ENCODE data around the gene CWC27. TPM values are rescaled to one million over a fixed set of nuclear protein-coding genes. Genes with fewer than 3 reads are reported as not detected.
A peak's percentile ranks its signal among the peaks of the same experiment; 100 is the strongest.

The CWC27 gene
- polyA plus RNA-seq, 5 donors = 30.3 to 50.2 (median 39.5) TPM

DNA sequence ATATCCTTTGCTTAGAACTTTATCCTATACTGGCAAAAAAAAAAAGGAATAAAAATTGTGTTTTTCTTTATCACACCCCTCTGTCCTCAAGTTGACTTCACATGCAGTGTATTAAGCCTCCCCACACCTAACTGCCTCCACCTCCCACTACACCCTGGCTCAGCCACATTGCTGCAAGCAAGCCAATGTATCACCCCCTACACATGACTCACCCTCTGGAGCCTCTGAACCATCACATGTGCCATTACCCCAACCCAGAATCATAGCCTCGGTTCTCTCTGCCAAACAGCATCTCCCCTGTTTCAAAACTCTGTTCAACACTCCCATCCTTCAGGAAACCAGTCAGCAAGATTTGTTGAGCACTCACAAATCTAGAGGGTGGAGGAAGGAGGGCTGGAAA is 209.0 kb downstream of the CWC27 start:
- peak; percentile 28 to 42 for DNase-seq

DNA sequence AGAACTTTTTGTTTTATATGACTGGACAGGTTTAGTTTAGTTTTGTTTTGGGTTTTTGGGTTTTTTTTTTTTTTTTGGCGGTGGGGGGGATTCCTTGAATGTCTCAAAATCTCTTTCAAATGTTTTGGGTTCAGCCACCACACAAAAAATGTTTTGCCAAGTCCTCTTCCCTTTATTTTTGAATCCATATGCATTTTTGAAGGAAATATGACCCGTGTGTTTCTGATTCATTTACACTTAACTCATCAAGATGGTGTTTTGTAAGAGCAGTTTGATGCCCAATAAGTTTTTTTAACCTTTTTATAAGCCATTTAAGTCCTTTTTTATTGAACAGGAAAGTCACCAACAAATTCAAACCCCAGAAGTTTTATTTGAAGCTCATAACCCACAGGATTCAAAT is 209.8 kb downstream of the CWC27 start:
- DNase-seq = no peak

DNA sequence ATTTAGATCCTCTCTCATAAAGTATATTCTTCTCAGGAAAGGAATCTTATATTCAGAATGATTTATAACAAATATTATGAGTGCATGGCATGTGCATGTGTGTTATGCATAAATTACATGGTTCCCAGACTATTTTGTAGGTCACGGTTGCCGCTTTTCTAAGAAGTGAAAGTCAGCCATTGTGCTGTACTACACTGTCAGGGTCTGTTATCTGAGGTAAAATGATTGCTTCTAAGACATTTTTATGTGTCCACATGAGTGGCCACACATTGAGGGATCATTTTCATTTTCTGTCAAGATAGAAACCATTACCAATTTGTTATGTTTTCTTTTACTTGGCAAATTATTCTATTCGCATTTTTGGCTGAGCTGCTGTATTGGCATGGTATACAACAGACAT is 210.8 kb downstream of the CWC27 start:
- DNase-seq = no peak

DNA sequence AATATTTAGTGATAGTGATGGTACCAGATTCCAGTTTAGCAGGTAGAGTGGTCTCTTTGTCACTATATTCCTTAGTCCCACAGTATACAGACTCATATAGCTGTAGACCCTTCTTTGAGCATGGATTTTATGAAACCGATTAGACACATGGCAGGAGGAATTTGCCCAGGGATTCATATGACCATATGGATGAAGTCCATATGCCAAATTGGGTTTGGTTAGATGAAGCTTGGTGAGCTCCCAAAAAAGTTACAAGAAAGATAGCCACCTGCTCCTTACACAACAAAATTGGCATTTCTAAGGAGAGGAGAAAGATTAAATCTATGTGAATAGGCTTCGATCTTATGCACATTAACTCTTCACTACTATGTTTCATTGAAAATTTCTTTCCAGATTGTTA is 211.4 kb downstream of the CWC27 start:
- DNase-seq = no peak

DNA sequence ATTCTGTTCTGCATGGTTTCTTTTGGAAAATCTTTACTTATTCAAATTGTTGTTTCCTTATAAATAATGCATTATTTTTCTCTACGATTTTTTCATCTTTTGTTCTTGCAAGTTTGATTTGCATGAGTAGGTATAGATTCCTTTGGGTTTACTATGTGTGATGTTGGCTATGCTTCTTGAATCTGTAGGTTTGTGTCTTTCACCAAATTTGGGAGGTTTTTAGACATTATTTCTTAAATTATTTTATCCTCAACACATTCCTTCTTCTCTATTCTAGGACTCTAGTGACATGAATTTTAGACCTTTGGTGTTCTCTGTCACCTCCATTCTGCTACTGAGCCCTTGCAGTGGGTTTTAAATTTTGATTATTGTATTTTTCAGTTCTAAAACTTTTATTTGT is 219.0 kb downstream of the CWC27 start:
- DNase-seq = no peak

DNA sequence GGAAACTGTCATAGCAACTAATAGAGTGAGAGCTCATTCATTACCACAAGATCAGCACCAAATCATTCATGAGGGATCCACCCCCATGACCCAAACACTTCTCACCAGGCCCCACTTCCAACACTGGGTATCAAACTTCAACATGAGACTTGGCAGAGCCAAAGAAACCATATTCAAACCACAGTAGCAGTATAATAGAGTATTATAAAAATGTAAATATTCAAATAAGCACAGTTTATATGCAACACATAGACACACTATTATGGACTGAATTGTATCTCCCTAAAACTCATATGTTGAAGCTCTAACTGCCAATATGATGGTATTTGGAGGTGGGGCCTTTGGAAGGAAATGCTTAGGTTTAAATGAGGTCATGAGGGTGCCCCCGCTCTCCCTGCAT is 240.5 kb downstream of the CWC27 start:
- DNase-seq = no peak

DNA sequence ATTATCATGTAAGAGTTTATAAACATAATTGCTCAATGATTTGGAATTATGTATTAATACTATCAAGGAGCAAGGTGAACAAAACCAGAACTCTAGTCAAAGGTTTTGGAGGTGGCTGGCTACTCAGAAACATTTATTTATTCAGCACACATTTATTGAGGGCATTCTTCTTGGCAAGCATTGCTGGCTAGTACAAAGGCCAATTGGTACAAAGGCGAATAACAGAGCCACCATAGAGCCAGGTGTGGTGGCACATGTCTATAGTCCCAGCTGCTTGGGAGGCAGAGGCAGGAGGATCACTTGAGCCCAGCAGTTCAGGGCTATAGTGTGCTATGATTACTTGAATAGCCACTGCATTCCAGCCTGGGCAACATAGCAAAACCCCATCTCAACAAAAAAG is 242.1 kb downstream of the CWC27 start:
- DNase-seq = no peak

DNA sequence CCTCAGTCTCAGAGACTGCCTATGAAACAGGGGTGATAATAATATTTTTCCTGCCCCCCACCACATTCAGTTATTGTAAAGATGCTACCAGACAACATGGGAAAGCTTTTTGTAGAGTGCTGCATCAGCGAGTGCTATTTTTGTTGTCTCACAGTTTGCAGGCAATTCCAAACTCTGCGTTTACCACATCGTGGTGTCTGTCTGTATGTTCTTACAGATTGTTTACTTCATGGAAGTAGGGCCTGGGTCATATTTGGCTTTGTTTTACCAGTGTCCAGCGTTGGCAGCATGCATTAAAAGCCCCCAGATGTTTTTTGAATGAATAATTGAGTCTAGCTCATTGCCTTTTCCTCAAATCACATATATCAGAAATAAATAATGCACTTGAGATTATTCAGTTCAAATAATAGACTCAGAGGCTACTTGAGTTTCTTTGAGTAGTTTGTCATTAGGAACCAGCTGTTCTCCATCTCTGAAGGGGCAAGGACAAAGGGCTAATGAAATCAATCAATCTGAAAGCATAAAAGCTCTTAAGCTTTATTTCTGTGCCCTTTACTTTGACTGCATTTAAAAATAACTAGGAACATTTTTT is 243.7 kb downstream of the CWC27 start:
- peak; percentile 13 to 21 for DNase-seq

DNA sequence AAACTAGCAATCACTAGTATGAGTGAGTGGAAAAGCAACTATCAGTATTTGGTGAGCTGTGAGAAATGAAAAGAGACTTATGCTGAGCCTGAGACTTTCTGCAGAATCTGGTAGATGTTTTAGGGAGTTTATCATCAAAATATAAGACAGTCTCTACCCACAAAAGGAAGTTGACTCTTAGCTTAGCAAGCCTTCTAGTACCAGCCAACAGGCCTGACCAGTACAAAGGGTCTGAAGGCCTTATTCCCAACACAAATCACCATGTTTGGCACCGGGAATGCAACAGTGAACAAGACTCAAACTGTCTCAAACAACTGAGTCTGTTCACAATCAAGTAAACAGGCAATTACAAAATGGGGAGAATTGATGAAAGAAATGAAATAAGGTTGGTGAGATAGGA is 244.4 kb downstream of the CWC27 start:
- DNase-seq = no peak

DNA sequence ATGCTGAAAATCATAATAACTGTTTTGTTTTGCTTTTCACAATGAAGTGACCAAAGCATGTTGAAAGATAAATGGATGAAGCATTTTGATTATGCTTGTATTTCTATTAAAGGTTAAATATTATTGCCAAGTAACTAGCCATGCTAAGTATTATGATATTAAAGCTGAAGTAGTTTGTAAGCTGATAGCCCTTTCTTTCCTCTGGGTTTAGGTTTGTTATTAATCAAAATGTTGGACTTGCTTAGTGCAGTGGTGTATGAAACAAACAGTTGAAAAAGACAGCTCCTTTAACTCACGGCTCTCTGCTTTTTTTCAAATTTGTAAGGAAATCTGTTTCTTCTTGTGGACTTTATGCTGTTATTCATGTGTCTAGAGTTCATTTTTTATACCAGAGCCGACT is 246.0 kb downstream of the CWC27 start:
- DNase-seq = no peak

DNA sequence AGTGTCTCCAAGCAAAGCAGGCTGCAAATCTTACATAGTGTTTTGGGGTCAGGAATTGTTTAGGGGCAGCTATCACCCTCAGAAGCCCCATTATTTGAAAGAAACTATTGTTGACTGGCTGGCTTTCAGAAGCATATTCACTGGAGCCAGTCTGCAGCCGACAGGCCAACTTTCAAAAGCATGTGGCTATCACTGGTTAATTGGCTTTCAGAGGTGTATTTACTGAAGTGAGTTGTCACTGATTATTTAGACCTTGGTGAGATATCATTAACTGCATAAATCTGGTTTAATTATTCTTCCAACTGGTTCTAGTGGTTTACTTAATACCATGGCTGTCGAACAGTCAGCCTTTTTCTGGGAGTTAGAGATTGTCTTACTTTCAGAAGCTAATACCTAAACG is 247.0 kb downstream of the CWC27 start:
- no peak for DNase-seq

DNA sequence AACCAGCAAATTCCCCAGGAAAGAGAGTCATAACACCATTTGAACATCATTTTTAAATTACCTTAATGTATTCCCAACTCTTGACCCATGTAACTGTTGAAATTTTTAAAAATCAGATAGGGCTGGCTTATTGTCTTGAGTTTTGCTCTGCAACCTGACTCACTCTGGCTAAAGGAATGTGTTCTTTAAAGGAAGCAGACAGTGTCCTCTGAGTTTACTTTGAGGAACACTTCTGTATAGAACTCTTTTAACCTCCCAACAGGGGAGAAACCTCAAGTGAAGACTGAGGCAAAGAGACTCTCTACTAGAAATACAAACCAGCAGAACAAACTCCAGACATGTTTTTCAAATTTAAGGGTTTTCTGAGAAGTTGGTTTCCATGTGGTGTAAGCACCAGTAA is 248.9 kb downstream of the CWC27 start:
- no peak for DNase-seq

DNA sequence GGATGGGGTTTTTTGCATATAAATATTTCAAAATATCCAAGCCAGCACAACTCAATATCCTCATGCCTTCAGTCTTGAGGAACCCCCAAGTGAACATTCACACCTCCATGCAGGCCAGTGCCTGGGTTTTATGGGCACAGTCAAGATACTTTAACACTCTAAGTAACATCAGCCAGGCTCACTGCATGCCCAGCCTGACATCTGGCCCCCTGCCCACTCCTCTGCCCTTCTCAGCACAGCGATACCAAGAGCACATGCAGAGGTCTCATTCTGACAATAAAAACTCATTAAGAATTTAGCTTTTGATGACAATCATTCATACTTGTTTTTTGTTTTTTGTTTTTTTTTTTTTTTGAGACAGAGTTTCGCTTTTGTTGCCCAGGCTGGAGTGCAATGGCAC is 250.0 kb downstream of the CWC27 start:
- DNase-seq = no peak

DNA sequence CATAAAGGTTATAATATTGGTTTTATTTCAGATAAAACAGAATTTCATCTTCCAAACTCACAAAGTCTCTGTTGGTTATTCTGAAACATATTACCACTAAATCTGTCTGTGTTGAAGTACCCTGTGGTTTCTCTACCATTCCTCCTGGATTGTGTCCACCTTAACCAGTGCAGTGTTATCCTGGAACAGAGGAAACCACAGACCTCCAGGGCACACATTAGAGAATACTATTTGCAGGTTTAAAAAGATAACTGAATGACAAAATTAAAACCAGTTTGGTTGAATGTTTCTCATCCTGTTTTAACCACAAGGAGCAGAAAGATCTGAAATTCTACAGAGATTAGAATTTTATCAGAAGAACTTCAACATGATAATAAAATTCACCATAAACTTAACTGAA is 251.8 kb downstream of the CWC27 start:
- no peak for DNase-seq

DNA sequence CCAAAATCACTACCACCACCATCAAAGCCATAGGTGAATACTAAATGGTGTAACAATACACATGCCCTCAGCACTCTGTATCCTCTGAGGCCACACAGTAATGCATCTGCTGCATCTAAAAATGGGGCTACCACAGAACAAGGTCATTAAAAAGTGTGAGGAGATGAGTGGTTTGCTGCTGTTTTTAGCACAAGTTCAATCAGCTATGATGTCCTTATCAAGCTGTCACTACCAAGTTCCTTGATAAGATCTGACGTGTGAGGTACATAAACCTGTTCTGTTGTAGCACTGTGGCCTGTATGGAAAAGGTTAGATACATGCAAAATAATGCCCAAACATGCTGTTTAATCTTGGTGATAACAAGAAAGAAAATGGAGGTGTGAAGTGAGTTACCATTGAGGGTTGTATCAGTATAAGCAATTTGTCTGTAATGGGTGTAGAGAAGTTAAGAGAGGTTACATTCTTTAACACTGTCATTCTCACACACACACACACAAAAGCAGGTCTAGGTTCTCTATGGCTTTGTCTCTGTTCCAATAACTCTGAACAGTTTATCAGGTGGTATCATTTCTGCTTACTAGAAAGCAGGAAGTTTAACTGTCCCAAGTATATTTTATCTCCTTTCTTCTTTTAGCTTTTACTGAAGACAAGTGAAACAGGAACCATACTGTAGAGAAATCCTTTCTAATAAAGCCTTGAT is 252.9 kb downstream of the CWC27 start:
- no peak for DNase-seq

DNA sequence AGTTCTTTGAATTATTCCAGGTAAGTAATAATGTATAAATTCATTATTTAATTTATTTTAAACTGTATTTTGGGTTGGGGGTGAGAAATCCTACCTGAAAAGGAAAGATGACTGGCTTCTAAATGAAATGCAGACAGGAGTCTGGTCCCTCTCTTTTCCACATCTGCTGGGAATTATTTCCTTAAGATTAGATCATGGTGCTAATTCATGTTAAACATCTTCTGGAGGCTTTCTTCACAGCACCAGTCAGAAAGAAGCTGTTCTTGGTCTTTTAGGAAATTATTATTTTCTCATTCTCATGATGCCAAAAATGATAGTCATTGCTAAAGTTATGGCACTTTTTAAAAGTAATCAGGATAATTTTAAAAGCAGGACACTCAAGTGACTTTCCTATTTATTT is 254.2 kb downstream of the CWC27 start:
- no peak for DNase-seq

DNA sequence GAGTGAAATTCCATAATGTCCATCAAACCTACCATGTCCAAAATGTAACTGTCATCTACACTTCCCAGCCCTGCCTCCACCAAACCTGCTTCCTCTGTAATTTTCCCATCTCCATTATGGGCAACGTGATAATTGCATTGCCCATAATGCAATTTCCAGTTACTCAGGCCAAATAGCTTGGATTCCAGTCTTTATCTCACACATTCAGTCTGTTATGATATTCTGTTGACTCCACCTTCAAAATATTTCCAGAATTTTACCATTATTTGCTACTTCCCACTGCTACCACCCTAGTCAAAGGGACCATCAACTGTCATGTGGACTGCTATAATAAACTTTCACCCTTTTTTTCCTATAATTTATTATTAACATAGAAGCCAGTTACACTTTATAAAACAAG is 256.0 kb downstream of the CWC27 start:
- no peak for DNase-seq

DNA sequence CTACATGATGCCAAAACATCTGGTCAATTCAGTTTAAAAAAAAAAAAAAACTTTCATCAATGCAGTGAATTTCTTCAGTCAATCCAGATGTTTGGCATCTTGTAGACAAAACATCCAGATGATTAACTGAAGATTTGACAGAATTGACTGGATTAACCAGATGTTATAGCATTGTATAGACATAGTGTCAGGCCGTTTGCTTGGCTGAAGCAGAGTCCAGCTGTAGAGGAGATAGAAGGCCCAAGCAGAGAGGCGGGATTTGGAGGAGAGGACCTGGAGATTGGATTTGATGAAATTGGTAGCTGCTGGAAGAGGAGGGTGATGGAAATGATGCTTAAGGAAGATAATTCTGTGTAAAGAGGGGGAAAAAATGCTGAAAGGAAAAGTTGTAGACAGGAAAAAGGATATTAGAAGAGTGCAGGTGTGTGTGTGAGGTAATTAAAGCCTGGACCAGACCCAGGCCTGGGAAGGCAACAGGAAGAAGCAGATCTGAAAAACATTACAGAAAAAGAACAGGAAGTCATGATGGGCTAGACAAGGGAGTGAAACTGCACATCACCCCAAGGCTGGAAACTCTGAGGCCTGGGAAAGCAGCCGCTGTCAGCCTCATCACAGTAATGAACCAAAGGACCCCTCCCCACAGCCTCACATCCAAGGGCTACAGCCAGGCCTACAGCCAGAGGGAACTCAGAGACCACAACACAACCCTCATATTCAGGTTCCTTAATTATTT is 258.3 kb downstream of the CWC27 start:
- DNase-seq = no peak

DNA sequence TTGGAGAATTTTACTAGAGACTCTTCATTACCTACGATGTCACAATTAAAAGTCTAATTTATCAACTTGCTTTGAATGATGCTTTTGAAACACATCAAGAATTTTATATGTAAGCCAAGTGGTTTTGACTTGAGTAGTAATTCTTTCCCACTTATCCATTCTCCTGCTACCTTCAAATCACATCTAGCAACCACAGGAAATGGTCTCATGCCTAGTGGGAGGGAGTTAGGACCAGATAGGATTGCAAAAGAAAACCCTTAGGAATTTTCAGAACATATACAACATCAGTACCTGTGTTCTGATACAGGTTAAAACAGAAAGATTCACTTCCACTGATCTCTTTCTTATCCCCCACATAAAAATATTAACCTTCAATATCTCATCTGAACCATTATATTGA is 260.4 kb downstream of the CWC27 start:
- DNase-seq = no peak

DNA sequence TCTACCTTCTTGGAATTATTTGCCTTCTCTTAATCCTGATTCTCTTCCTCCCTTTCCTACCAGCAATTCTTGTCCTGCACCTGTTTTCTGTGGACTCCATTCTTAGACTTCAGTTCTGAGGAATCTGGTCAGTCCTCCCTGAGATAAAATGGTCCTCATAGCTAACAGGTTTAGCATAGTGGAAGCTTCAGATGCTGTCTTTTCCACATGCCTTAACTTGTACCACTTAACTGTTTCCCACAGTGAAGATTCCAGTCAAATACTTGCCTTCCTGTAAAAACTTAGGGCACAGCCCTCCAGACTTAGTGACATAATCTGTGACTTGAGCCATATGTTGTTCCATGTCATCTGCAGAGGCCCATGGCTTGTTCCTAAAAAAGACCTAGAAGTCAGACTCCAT is 261.3 kb downstream of the CWC27 start:
- no peak for DNase-seq

DNA sequence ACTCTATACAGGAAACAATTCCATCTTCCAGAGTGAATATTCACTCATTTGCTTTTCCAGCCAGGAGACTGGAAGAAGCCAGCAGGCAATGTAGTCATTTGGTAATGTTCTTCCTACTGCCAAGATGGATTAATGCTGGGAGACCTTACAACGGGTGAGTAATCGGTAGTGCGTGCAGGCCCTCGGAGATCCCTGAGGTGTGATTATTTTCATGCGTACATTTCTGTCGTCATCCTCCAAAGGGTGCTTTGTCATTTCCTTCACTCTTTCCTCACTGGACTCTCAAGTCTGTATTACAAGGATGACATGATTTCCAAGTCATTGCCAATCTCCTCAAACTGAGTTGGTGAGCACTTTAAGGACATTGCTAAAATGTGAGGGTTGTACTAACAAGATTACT is 263.5 kb downstream of the CWC27 start:
- DNase-seq = no peak

DNA sequence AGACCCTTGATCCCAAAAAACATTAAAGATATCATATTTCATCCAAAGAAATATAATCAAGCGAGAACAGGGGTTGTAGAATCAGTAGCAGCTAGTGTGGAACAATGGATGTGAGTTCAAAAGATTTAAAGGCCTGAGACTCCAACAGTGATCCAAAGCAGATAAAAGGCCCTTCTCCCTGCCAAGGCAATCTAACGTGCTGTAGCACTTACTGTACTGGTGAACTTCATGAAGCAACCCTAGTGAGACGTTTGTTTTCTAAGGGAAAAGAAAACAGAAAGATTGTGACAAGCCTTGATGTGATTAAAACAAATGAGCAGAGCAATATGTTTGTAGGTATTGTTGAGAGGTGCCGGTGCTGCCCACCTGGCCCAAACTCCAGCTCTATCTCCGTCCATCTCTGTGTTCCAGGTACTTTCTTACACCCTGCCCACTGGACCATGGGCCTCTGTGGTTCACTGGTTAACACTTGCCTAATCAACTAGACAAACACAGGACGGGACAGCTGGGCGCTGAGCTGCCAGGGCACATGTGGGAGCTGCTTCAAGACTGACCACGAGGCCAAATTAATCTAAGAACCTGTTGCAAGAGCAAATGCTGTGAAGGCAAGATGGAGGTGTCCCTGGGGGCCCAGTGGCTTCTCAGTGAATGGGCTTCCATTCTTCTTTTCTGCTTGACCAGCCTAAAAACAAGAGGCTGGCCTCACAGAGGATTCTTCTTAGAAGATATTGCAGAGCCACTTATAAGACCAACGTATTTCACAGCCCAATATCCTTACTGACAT is 265.5 kb downstream of the CWC27 start:
- DNase-seq = no peak

DNA sequence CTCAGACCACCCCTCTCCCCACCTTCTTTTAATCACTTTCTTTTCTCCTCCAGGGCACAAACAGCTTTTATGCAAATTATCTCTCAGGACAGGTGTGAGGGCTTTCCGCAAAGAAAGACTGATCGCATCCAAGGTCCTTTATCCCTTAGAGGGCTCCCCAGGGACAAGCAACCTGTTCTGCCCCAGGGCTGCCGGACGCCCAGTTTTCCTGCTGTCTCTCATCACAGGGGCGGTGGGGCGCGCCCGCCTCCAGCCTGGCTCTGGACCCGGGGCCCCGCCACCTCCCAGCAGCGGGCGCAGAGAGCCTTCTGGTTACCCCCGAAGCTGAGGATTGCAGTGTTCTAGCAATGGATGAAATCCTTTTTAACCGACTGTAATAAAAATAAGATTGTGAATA is 266.1 kb downstream of the CWC27 start:
- DNase-seq = no peak

All from right lung (tissue), 5 donors.